Testis (tissue), 3 donors: ENCODE results near the gene OGG1. TPM values are rescaled to one million over a fixed set of nuclear protein-coding genes. Genes with fewer than 3 reads are reported as not detected.

Experiments used
- DNase-seq: peaks from one replicate; pipeline ENCODE4 v3.0.0-alpha.2; 2019
- H3K27ac ChIP-seq, 2 donors: fragments of 200-600 bp; sonication (generic); one replicate each; pipeline ENCODE4 v1.5.1; 2019
- H3K27me3 ChIP-seq: fragments of 200-600 bp; sonication (generic); one replicate; pipeline ENCODE4 v1.5.1; 2019
- H3K36me3 ChIP-seq: fragments of 200-600 bp; sonication (generic); one replicate; pipeline ENCODE4 v1.5.1; 2017; ENCODE audit warnings: low read depth; ENCODE audit errors: missing control alignments
- H3K4me1 ChIP-seq: fragments of 200-600 bp; sonication (generic); one replicate; pipeline ENCODE4 v1.5.1; 2019
- H3K4me3 ChIP-seq, 2 donors: fragments of 200-600 bp; sonication (generic); one replicate each; pipeline ENCODE4 v1.5.1; 2017 to 2019
- H3K9me3 ChIP-seq: fragments of 200-600 bp; sonication (generic); one replicate; pipeline ENCODE4 v1.5.1; 2017
- CTCF ChIP-seq, 3 experiments: fragments of 450-650 bp in 2 of 3; fragments of 200-600 bp in 1 of 3; sonication (generic) in 1 of 3; IDR thresholded peaks; one replicate each; pipeline ENCODE4 v1.5.1; 2016 to 2019; ENCODE audit warnings: antibody characterized with exemption in 3 of 3, mild to moderate bottlenecking in 2 of 3, moderate library complexity in 1 of 3
- POLR2A ChIP-seq: fragments of 450-650 bp; IDR thresholded peaks from one replicate; pipeline ENCODE4 v1.6.1; 2017; ENCODE audit warnings: antibody characterized with exemption, mild to moderate bottlenecking, moderate library complexity
- WGBS, 2 donors: methylation state at CpG; one replicate each; pipeline ENCODE4 v1.1.5; 2018; 5-methylcytosine and 5-hydroxymethylcytosine counted together
- intact Hi-C: fragments of 100-400 bp; cut with DNase I; formaldehyde crosslinking; loops from one replicate; pipeline ENCODE4 v1.15.1; 2023; ENCODE audit warnings: low total_unique reads
- polyA plus RNA-seq: library from polyadenylated mRNA; stranded (reverse); fragments of 350-450 nt; fragmentation: Illumina TruSeq; extraction: RNeasy Lipid Tissue Mini Kit (QIAGEN cat#74804); gene quantifications from one replicate; pipeline ENCODE4 v1.2.3, GENCODE V29; 2014; ENCODE audit warnings: low read depth, low replicate concordance; ENCODE audit not compliant: insufficient read depth
- total RNA-seq, 2 donors: library from RNA; depleted of rRNA; stranded (reverse); fragments of >200 nt; gene quantifications; one replicate each; pipeline ENCODE4 v1.2.3, GENCODE V29; 2016

Gene OGG1
- total and polyA plus RNA-seq, 3 donors from 2014 or later = 18.8 to 36.4 (median 30.3) TPM

GRCh38 chr3:9721700-9722060, 28.1 kb upstream of the OGG1 start:
- Histone ChIP-seq H3K36me3 (no peaks in the 10 kb centered on the region), H3K4me1 (no peaks in the 10 kb centered on the region), H3K27me3 (no peaks in the 10 kb centered on the region), H3K27ac (no peak overlapping the region), H3K4me3 (no peak overlapping the region), H3K9me3 (no peaks in the 10 kb centered on the region)
- TF ChIP-seq CTCF (IDR thresholded peaks at IDR 0.05) (no peak), POLR2A (no peak)
- intact Hi-C loops = no loop called here
- no peak for DNase-seq
- WGBS, 2 donors = 69 to 95% methylated on average over 2 of the region's 2 CpGs

- Histone ChIP-seq H3K4me3 (no peak overlapping the region), H3K4me1 (no peaks in the 10 kb centered on the region), H3K27ac (no peak overlapping the region), H3K36me3 (no peaks in the 10 kb centered on the region), H3K27me3 (no peaks in the 10 kb centered on the region), H3K9me3 (no peaks in the 10 kb centered on the region)
- WGBS, 2 donors = 89 to 95% methylated on average over 1 to 4 of the region's 4 CpGs
- intact Hi-C loops = no loop called here
- TF ChIP-seq POLR2A = no peak
- TF ChIP-seq CTCF (IDR thresholded peaks at IDR 0.05) = no peak
- DNase-seq = no peak
Observed at GRCh38 chr3:9725775-9726515, 23.8 kb upstream of the OGG1 start.

DNA sequence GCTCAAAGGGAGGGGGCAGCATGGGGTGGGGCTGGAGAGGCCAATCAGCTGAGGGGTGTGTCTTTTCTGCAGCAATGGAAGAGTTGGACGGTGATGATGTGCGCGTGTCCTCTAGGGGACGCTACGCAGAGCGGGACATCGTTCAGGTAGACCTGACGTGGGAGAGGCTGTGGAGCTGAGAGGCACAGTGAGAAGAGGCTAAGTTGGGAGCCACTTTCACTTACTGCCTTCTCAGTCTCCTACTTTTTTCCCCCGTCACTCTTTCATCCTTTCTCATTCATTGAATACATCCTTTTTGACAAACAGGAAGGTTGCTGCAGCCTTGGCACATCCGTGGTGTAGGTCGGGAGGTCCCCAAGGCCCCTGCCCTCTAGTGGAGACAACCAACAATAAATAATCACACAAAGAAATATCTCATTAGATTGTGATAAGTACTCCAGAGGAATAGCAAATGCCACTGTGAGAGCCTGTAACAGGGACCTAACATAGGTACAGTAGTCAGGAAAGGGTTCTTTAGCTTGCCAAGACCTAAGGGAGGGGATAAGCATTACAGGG, 22.6 kb upstream of the OGG1 start:
- DNase-seq = peak; percentile 33
- 42 to 49% methylated on average over 11 of the region's 11 CpGs for WGBS, 2 donors
- TF ChIP-seq POLR2A = no peak
- peak in 2 of 3 experiments; percentile 33 to 34 for TF ChIP-seq CTCF (IDR thresholded peaks at IDR 0.05)
- no peaks in the 10 kb centered on the region for H3K4me1 ChIP-seq
- no peaks in the 10 kb centered on the region for H3K27me3 ChIP-seq
- H3K9me3 ChIP-seq = no peaks in the 10 kb centered on the region
- intact Hi-C loops = no loop called here
- no peaks in the 10 kb centered on the region for H3K36me3 ChIP-seq
- no peak overlapping the region for H3K27ac ChIP-seq
- no peak overlapping the region for H3K4me3 ChIP-seq

- no peak overlapping the region for H3K4me3 ChIP-seq
- no peaks in the 10 kb centered on the region for H3K36me3 ChIP-seq
- 87 to 90% methylated on average over 2 of the region's 2 CpGs for WGBS, 2 donors
- H3K9me3 ChIP-seq = no peaks in the 10 kb centered on the region
- H3K27ac ChIP-seq = no peak overlapping the region
- H3K4me1 ChIP-seq = peaks cover 2% of the 10 kb centered on the region
- TF ChIP-seq CTCF (IDR thresholded peaks at IDR 0.05) = no peak
- H3K27me3 ChIP-seq = no peaks in the 10 kb centered on the region
- DNase-seq = no peak
- intact Hi-C loops = no loop called here
Observed at GRCh38 chr3:9727743-9728142, 22.0 kb upstream of the OGG1 start.

DNA sequence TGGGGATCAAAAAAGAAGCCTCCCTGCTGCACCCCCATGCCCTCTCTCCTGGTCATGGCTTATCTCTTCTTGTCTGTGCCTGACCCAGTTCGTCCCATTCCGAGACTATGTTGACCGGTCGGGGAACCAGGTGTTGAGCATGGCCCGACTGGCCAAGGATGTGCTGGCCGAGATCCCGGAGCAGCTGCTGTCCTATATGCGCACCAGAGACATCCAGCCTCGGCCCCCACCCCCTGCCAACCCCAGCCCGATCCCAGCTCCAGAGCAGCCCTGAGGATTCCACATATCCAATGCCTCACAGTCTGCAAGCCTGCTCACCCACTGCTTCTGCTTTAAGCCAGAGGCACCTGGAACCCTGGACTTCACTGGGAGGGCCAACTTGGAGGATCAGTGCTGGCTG, 20.3 kb upstream of the OGG1 start:
- no peaks in the 10 kb centered on the region for H3K9me3 ChIP-seq
- WGBS, 2 donors = 65 to 86% methylated on average over 5 to 10 of the region's 10 CpGs
- no peak for DNase-seq
- H3K27me3 ChIP-seq = no peaks in the 10 kb centered on the region
- peaks cover 14% of the 10 kb centered on the region for H3K4me1 ChIP-seq
- intact Hi-C loops = no loop called here
- H3K4me3 ChIP-seq = no peak overlapping the region
- H3K36me3 ChIP-seq = no peaks in the 10 kb centered on the region
- no peak overlapping the region for H3K27ac ChIP-seq
- no peak for TF ChIP-seq POLR2A
